ENCODE results near the gene PPP2R1A. TPM values are rescaled to one million over a fixed set of nuclear protein-coding genes. Genes with fewer than 3 reads are reported as not detected.
"Not testable (repeated sequence)": the region's sequence is repeated elsewhere in the genome, so short reads cannot be mapped to it uniquely, and the experiment has no call there.

The PPP2R1A gene
- total RNA-seq, 2 donors from 2014 or later = 160 to 231 TPM

DNA sequence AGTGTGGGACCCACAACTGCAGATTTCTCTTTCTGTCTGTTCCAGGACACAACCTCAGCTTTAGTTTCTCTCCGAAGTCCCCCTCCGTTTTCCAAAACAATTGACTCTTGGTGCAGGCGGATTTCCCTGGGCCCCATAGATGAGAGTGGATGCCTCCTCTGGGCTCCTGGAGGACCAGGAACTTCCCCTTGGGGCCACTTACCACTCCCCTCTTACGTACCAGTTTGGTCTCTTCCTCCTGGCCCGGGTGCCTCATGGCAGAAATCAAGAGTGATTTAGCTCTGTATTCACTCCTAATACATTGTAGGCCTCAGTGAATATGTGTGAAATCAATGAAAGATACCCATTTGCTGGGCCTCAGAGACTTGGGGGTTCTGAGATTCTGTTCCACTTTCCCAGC is 34.4 kb downstream of the PPP2R1A start:
- DNase-seq (ENCODE audit: low spot score in 2 of 2) = no peak
- no peaks in the 10 kb centered on the region for H3K9me3 Mint-ChIP-seq
- peak overlapping the region in 1 of 2 donors; percentile 81 for H3K27ac Mint-ChIP-seq
- no peak for ATAC-seq
- peaks cover 22 to 84% of the 10 kb centered on the region in 2 donors for H3K36me3 Mint-ChIP-seq

DNA sequence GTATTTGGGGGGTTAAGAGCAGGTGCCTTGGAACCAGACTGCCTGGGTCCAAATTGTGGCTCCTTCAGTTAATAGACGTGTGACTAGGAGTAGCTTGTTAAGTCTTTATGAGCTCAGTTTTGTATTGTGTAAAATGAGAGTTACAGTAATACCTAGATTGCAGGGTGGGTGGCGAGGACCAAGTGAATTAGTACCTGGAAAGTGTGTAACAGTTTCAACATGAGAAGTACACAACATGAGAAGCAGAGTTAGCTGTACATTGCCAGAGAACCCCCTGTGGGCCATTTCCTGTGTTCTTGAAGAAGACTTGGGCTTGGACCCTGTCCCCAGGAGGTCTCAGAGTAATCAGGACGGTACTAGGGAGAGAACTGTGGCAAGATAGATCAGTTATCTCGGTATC is 36.8 kb downstream of the PPP2R1A start:
- ATAC-seq = peak; percentile 75 to 93
- DNase-seq (ENCODE audit: low spot score in 2 of 2) = peak in 1 of 2 donors; percentile 26
- Mint-ChIP-seq H3K9me3 (no peaks in the 10 kb centered on the region), H3K27ac (peak overlapping the region; percentile 81 to 96), H3K36me3 (peaks cover 17 to 63% of the 10 kb centered on the region in 2 donors)

DNA sequence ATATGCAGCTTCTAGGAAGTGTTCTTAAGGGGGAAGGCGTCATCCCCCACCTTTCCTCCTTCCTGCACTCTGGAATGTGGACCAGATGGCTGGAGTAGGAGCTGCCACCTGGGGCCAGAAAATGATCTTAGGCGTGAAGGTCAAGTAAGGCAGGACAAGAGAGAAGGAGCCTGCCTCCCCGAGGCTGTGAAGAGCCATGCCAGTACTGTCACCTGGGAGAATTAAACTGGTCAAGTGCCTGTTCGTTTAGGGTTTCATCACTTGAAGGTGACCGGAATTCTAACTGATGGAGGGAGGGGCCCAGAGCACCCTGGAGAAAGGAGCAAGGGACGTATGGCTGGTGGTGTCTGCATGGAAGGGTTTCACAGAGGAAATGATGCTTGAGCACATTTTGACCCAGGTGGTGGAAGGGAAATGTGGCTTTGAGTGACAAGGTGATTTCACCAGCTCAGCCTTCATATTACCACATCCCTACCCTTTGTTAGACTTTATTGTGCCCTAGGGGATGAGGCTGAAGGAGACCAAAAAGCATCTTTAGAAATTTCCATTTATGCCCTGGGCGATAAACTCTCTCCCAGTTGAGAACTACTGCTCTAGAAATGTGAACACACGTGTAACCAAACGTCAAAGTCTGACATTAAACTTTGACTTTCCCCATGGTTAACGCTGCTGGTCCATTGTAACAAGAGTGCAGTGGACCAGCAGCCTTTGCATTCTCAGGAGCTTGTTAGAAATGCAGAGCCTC is 37.5 kb downstream of the PPP2R1A start:
- Mint-ChIP-seq H3K27ac (peak overlapping the region; percentile 81 to 96), H3K9me3 (no peaks in the 10 kb centered on the region), H3K36me3 (peaks cover 17 to 60% of the 10 kb centered on the region in 2 donors)
- ATAC-seq (peak in 1 of 2 donors; percentile 28), DNase-seq (ENCODE audit: low spot score in 2 of 2) (no peak)

GRCh38 chr19:52227980-52228379 is 38.1 kb downstream of the PPP2R1A start:
- ATAC-seq (no peak), DNase-seq (ENCODE audit: low spot score in 2 of 2) (no peak)
- Mint-ChIP-seq H3K9me3 (no peaks in the 10 kb centered on the region), H3K27ac (no peak overlapping the region), H3K36me3 (peaks cover 17 to 53% of the 10 kb centered on the region in 2 donors)

DNA sequence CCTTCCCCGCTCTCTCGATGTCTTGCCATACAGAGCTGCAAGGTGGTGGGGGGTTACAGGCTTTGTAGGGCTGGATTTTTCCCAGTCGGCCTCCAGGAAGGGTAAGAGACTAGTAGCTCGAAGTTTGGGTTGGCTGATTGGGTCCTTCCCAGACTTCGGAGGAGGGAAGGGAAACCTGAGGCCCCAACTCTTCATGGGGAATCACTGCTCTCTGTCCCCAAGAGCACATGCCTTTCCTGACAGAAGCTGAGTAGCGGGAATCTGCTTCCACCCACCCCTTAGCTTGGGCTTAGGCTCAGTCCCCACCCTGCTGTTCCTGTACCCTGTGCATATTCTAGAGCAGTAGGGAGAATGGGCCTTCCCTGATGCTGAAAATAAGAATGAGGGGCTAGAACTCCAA is 39.7 kb downstream of the PPP2R1A start:
- Mint-ChIP-seq H3K27ac (no peak overlapping the region), H3K36me3 (peaks cover 12 to 39% of the 10 kb centered on the region in 2 donors), H3K9me3 (no peaks in the 10 kb centered on the region)
- DNase-seq (ENCODE audit: low spot score in 2 of 2) (no peak), ATAC-seq (no peak)

DNA sequence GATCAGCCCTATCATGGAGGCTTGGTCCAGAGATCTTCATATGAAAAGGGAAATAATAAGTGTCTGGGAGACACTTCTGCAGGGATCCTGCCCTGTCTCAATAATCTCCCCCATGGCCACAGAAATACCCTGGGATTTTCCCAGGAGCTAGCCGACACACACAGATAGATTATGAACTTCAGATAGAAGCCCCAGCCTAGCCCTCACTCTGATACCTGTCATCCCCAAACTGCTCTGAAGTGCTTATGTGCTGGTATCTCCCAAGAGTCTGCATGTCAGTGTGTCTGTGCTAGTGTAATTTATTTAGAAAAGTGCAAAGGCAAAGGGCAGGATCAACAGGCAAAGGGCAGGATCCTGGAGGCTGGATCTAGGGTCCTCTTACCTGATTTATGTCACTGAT is 40.8 kb downstream of the PPP2R1A start:
- ATAC-seq = no peak
- H3K36me3 Mint-ChIP-seq = peaks cover 8 to 32% of the 10 kb centered on the region in 2 donors
- peak overlapping the region in 1 of 2 donors; percentile 10 for H3K27ac Mint-ChIP-seq
- H3K9me3 Mint-ChIP-seq = no peaks in the 10 kb centered on the region
- DNase-seq (ENCODE audit: low spot score in 2 of 2) = no peak

- DNase-seq (ENCODE audit: low spot score in 2 of 2) (no peak), ATAC-seq (no peak)
- Mint-ChIP-seq H3K27ac (peak overlapping the region; percentile 10 to 13), H3K9me3 (no peaks in the 10 kb centered on the region), H3K36me3 (peaks cover 2 to 26% of the 10 kb centered on the region in 2 donors)
Measured at GRCh38 chr19:52231154-52231910, 41.5 kb downstream of the PPP2R1A start.

DNA sequence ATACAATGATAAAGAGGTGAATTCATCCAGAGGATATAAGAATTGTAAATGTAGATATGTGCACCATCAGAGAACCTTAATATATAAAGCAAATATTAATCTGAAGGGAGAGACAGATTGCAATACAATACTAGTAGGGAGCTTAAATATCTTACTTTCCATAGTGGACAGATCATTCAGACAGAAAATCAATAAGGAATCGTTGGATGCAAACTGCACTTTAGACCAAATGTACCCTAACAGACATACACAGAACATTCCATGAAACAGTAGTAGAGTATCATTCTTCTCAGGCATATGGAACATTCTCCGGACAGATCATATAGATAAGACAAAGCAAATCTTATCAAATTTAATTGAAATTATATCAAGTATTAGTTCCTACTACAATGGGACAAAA is 44.6 kb downstream of the PPP2R1A start:
- ATAC-seq (no peak), DNase-seq (ENCODE audit: low spot score in 2 of 2) (no peak)
- no peak overlapping the region for H3K27ac Mint-ChIP-seq
- H3K36me3 Mint-ChIP-seq = no peaks in the 10 kb centered on the region
- H3K9me3 Mint-ChIP-seq = no peaks in the 10 kb centered on the region

DNA sequence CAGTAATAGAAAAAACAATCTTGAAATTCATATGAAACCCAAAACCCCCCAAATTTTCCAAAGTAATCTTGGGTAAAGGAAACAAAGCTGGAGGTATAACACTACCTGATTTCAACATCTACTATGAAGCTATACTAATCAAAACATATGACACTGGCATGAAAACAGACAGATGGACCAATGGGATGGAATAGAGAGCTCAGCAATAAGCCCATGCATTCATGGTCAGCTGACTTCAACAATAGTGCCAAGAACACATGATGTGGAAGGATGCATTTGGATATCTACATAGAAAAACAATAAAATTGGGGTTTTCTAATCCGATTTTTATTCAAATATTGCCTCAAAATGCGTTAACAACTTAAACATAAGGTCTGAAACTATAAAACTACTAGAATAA is 47.3 kb downstream of the PPP2R1A start:
- no peak overlapping the region for H3K27ac Mint-ChIP-seq

DNA sequence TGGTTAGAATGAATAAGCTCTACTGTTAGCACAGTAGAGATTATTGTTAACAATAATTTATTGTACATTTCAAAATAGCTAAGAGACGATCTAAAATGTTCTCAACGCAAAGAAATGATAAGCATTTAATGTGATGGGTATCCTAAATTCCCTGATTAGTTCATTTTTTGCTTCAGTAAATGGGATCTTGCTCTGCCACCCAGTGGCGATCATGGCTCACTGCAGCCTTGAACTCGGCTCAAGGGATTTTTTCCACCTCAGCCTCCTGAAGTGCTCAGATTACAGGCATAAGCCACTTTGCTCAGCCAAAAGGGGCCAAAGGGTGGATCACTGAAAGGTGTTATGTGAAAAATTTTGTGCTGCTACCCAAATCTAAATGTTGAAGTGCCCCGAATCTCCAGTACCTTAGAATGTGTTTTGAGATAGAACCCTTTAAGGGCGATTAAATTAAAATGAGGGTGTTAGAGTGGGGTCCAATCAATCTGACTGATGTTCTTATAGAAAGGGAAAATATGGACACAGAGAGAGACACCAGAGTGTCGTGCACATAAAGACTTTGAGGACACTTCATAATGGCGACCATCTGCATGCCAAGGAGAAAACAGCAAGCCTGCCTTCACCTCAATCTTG is 48.0 kb downstream of the PPP2R1A start:
- H3K27ac Mint-ChIP-seq = no peak overlapping the region
- H3K36me3 Mint-ChIP-seq = no peaks in the 10 kb centered on the region
- peak; percentile 67 to 68 for ATAC-seq
- no peaks in the 10 kb centered on the region for H3K9me3 Mint-ChIP-seq
- peak; percentile 57 to 64 for DNase-seq (ENCODE audit: low spot score in 2 of 2)

More for the DNA sequence above, 47.3 kb downstream of the PPP2R1A start:
- Mint-ChIP-seq H3K36me3 (no peaks in the 10 kb centered on the region), H3K9me3 (no peaks in the 10 kb centered on the region)
- no peak for ATAC-seq
- no peak for DNase-seq (ENCODE audit: low spot score in 2 of 2)

- H3K9me3 Mint-ChIP-seq = no peaks in the 10 kb centered on the region
Measured at GRCh38 chr19:52244021-52244420, 54.2 kb downstream of the PPP2R1A start.

DNA sequence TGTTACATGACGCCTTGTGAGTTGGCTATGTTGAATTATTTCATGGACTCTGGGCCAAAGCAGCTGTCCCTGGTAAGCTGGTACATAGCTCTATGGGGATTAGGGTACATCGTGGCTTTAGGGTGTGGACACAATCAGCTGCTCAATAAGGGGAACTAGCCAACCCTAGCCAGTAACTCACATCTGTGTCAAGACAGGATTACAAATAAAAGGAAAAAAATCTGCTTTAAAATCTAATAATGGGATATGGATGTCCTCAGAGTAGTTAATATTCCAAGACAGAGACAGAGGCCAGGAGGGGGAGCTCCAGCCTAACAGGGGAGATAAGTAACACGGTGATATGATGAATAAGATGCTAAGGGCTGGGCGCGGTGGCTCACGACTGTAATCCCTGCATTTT is 58.4 kb downstream of the PPP2R1A start:
- H3K27ac Mint-ChIP-seq = peak overlapping the region in 1 of 2 donors; percentile 34
- peak; percentile 75 to 78 for ATAC-seq
- H3K9me3 Mint-ChIP-seq = peaks cover 0 to 4% of the 10 kb centered on the region in 2 donors
- DNase-seq (ENCODE audit: low spot score in 2 of 2) = peak in 1 of 2 donors; percentile 45
- H3K36me3 Mint-ChIP-seq = peaks cover 0 to 4% of the 10 kb centered on the region in 2 donors

More at GRCh38 chr19:52244021-52244420, 54.2 kb downstream of the PPP2R1A start:
- Mint-ChIP-seq H3K27ac (no peak overlapping the region), H3K36me3 (no peaks in the 10 kb centered on the region)
- no peak for DNase-seq (ENCODE audit: low spot score in 2 of 2)
- no peak for ATAC-seq

DNA sequence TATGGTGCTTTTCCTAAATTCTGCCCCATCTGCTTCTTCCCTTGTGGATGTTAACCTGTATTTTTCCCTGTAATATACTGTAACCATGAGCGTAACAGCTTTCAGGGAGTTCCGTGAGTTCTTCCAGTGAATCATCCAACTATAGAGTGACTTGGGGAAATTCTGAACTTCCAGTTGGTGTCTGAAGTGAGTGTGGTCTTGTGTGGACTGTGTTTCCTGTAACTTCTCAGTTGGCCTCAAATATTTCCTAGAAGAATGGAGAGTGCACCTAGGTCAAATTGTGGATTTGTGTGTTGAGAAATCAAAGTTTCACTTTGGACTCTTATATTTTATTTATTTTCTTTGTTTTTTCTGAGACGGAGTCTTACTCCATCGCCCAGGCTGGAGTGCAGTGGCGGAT is 68.6 kb downstream of the PPP2R1A start:
- Mint-ChIP-seq H3K9me3 (peaks cover 6 to 15% of the 10 kb centered on the region in 2 donors), H3K36me3 (peaks cover 8 to 9% of the 10 kb centered on the region in 2 donors), H3K27ac (no peak overlapping the region)
- DNase-seq (ENCODE audit: low spot score in 2 of 2) (no peak), ATAC-seq (no peak)

GRCh38 chr19:52265556-52265955 is 75.7 kb downstream of the PPP2R1A start:
- not testable (repeated sequence) for H3K27ac Mint-ChIP-seq; ATAC-seq; H3K9me3 Mint-ChIP-seq; DNase-seq (ENCODE audit: low spot score in 2 of 2)
- peaks cover 14 to 25% of the 10 kb centered on the region in 2 donors for H3K36me3 Mint-ChIP-seq

GRCh38 chr19:52269338-52270261 is 79.7 kb downstream of the PPP2R1A start, which contains the start of gene ZNF766:
Gene ZNF766, plus strand, starts transcription at chr19:52269587. Its CDS starts 27 bp downstream, at chr19:52269614.
- ATAC-seq = peak; percentile 99 to 100
- peak within 1 kb of the TSS; percentile 97 for H3K27ac Mint-ChIP-seq
- DNase-seq (ENCODE audit: low spot score in 2 of 2) = peak; percentile 96 to 98
- peaks cover 43 to 55% of the 10 kb centered on the region in 2 donors for H3K36me3 Mint-ChIP-seq
- H3K9me3 Mint-ChIP-seq = peaks cover 29 to 30% of the 10 kb centered on the region in 2 donors
